HUDEP-2 (cell line): ENCODE measurements around the gene THAP7.

Source experiments
- DNase-seq, 76 experiments: peaks; one replicate each; lab custom pipeline; 2025; ENCODE audit not compliant: unreplicated experiment in 76 of 76; lab: John Stamatoyannopoulos, UW

The THAP7 gene

DNA sequence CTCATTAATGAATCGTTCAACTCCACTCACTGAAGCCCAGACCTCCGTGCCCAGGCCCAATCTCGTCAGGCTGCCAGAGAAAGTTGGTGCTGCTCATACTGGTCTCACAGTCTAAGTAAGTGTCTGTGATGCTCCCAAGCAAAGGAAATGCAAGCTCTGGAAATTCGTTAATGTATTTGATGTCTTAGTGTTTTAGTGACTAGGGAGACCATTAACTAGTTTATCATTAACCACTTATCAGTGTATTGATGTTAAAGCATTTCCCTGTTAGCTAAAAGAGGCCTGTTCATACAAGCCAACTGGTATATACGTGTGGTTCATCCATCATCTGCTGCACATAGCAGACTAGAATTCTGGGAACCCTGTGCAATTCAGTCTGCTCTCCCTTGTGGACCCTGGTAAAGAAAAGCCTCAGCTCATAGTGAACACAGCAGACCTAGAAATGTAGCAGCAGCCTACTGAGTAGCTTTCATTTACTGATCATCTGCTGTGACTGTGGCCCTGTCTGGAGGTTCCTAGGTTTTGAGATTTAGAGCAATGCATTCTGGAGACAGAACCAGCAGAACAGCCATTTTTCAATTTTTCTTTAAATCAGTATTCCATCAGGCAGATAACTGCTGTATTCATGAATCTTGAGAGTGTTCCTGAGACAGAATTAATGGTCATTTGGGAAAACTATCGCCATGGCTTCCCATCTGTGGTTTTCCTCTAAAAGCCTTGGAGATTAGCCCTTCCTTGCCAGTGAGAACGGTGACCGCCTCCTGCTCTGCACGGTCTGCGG lies 50.6 kb downstream of the THAP7 start:
- DNase-seq = no peak

DNA sequence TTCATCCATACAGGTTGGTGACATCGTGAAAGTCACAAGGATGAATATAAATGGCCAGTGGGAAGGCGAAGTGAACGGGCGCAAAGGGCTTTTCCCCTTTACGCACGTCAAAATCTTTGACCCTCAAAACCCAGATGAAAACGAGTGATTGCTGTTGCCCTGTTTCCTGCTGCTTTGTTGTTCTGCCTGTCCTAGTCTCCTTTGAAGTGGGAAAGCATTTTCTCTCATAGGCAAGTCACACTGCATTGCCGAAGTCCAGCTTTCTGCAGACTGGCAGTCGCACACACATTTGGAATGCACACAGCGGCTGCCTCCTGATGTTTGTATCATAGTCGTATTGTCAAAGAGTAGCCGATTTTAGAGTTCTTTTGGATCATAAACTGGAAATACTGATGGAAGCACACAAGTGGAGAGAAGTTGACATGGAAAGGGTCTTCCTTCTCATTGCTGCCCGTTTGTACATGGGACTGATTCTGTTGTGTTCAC lies 52.2 kb downstream of the THAP7 start:
- DNase-seq = no peak
